ENCODE data around the gene GRB2. TPM values are rescaled to one million over a fixed set of nuclear protein-coding genes. Genes with fewer than 3 reads are reported as not detected.

Gene GRB2
- total and polyA plus RNA-seq, 2 of the 8 experiments (the other 6 are each of a cell fraction or from before 2014, with no cell fraction given), result 44.2 to 101 TPM

GRCh38 chr17:75365931-75366275 is 39.6 kb downstream of the GRB2 start:
- Histone ChIP-seq H4K91ac (replicated peaks; ENCODE audit: insufficient read length, low read length) (no peak overlapping the region), H2BK5ac (ENCODE audit: low read depth, low read length) (no peak overlapping the region), H2BK15ac (ENCODE audit: low read length) (no peak overlapping the region), H3K9ac (replicated peaks in 1 of 4; ENCODE audit: extremely low read depth in 1 of 4, low read depth in 3 of 4, low read length in 3 of 4) (no peak overlapping the region), H3K27ac (ENCODE audit: low read depth, low read length) (no peak overlapping the region), H3K79me1 (ENCODE audit: low read depth, low read length) (peaks cover 3% of the 10 kb centered on the region; the same call in 1 of the 2 replicates), H4K5ac (ENCODE audit: insufficient read length, low read depth, low read length) (no peak overlapping the region), H3K4ac (replicated peaks; ENCODE audit: insufficient read length, low read depth, low read length) (no peak overlapping the region), H3K23ac (ENCODE audit: insufficient read length) (no peak overlapping the region), H3K56ac (replicated peaks; ENCODE audit: insufficient read length, low read depth, low read length) (no peak overlapping the region), H3K36me3 (ENCODE audit: control insufficient read depth in 2 of 4, insufficient read depth in 4 of 4, low read length in 3 of 4) (no peaks in the 10 kb centered on the region), H3K18ac (ENCODE audit: extremely low read depth, low read length) (no peak overlapping the region), H2AFZ (ENCODE audit: low read length) (no peak overlapping the region), H3K23me2 (ENCODE audit: low read depth, low read length) (no peaks in the 10 kb centered on the region), H4K20me1 (replicated peaks in 1 of 2; ENCODE audit: control insufficient read depth in 1 of 2, insufficient read depth in 2 of 2, low read length in 2 of 2) (peaks cover 4 to 9% of the 10 kb centered on the region in 2 experiments), H2AK5ac (ENCODE audit: low read depth, low read length) (no peak overlapping the region), H3K14ac (ENCODE audit: insufficient read length) (no peak overlapping the region), H3K9me3 (ENCODE audit: insufficient read depth in 2 of 2, low read depth in 1 of 2, low read length in 1 of 2) (no peaks in the 10 kb centered on the region), H3K4me2 (ENCODE audit: insufficient read depth in 1 of 2, low read depth in 2 of 2, low read length in 2 of 2) (no peak overlapping the region), H2BK12ac (ENCODE audit: low read depth, low read length) (no peak overlapping the region), H3K79me2 (ENCODE audit: control insufficient read depth in 1 of 2, insufficient read depth in 2 of 2, low read length in 2 of 2) (peaks cover 0 to 93% of the 10 kb centered on the region in 2 experiments; a peak in 3 of 4 replicates), H2BK120ac (replicated peaks; ENCODE audit: low read depth, low read length) (no peak overlapping the region), H3K4me3 (ENCODE audit: extremely low read depth in 1 of 4, insufficient read depth in 2 of 4, low read depth in 3 of 4, low read length in 4 of 4) (no peak overlapping the region), H3K4me1 (replicated peaks in 1 of 4; ENCODE audit: control insufficient read depth in 3 of 4, insufficient read depth in 4 of 4, low read length in 3 of 4) (peaks cover 0 to 3% (median under 1%) of the 10 kb centered on the region in 4 experiments; a peak in 2 of 7 replicates), H3K27me3 (replicated peaks in 1 of 4; ENCODE audit: control insufficient read depth in 3 of 4, extremely low read depth in 1 of 4, insufficient read depth in 3 of 4, low read length in 3 of 4) (no peaks in the 10 kb centered on the region), H2BK20ac (ENCODE audit: low read length) (no peak overlapping the region), H4K8ac (ENCODE audit: extremely low read depth, insufficient read depth, low read length) (no peak overlapping the region)
- 90% methylated on average over 6 of the region's 6 CpGs; no CpG with 5 or more reads in 1 of the 2 experiments for WGBS, 2 experiments (ENCODE audit: extremely low coverage in 1 of 2, insufficient coverage in 1 of 2, insufficient read length in 1 of 2, insufficient replicate concordance in 2 of 2, low coverage in 1 of 2, low lambda C conversion rate in 2 of 2, missing lambda C conversion rate in 1 of 2)
- DNase-seq (ENCODE audit: low read depth in 1 of 2, low spot score in 2 of 2) (no peak), FAIRE-seq (no peak)
- TF ChIP-seq RFX5 (IDR thresholded peaks at IDR 0.05; ENCODE audit: borderline replicate concordance, low read depth, low read length) (no peak), SAP30 (IDR thresholded peaks at IDR 0.05; ENCODE audit: insufficient read depth, insufficient replicate concordance, low read length) (no peak), YY1 (IDR thresholded peaks at IDR 0.05; ENCODE audit: low read depth, low read length) (no peak)
- POLR2A ChIA-PET (ENCODE audit: partially characterized antibody), result interaction anchor here (0.8 to 0.9 kb wide), 2 partner anchors 20 to 24 kb away, joined by 3 read pairs; no protein-coding TSS in a partner anchor
- CTCF ChIA-PET (ENCODE audit: partially characterized antibody), result interaction anchor here (1.0 to 2.2 kb wide), 5 partner anchors 10 to 306 kb away, joined by 3 to 6 read pairs (median 3); partner anchors contain the start of gene MIF4GD

Data from H1 (cell line).